Mucosa of descending colon (tissue), 3 donors: Measurements from ENCODE around the gene HEMGN. TPM values are rescaled to one million over a fixed set of nuclear protein-coding genes. Genes with fewer than 3 reads are reported as not detected.
"Not testable (repeated sequence)": the region's sequence is repeated elsewhere in the genome, so short reads cannot be mapped to it uniquely, and the experiment has no call there.

Experiments
- ATAC-seq: fragments of 200-7000 bp; cut with Tn5 transposase; one replicate; pipeline ENCODE4 v1.9.1; 2020; ENCODE audit warnings: mild to moderate bottlenecking, moderate library complexity
- DNase-seq, 3 donors: peaks; one replicate each; pipeline ENCODE4 v3.0.0-alpha.2; 2020
- H3K36me3 ChIP-seq: fragments of 200-600 bp; one replicate; pipeline ENCODE4 v1.8.0; 2021; ENCODE audit warnings: low read depth, mild to moderate bottlenecking
- H3K4me1 ChIP-seq: fragments of 200-600 bp; one replicate; pipeline ENCODE4 v1.8.0; 2021; ENCODE audit warnings: low read depth, mild to moderate bottlenecking
- H3K4me3 ChIP-seq: fragments of 200-600 bp; one replicate; pipeline ENCODE4 v1.8.0; 2021; ENCODE audit warnings: mild to moderate bottlenecking
- H3K9me3 ChIP-seq: fragments of 200-600 bp; one replicate; pipeline ENCODE4 v1.8.0; 2021; ENCODE audit warnings: mild to moderate bottlenecking
- intact Hi-C, 2 donors: fragments of 100-400 bp; cut with DNase I in 1 of 2; cut with micrococcal nuclease in 1 of 2; formaldehyde crosslinking; loops; one replicate each; pipeline versions ENCODE4 v1.11.0 to v1.11.1; 2022; cut with DNase I, micrococcal nuclease
- total RNA-seq, 3 donors: library from RNA; stranded (reverse); fragmentation: NEBNext Ultra II Directional in 2 of 3; extraction: Animal tissue kit (Norgen Biotek cat#: 25700) in 2 of 3; gene quantifications; one replicate each; pipeline versions ENCODE4 v1.2.1 to v1.2.4, GENCODE V29; 2021 to 2023
- TF ChIP-seq, protein P1 (sequence below): fragments of 200-600 bp; IDR thresholded peaks from one replicate; pipeline ENCODE4 v1.8.0; 2022; ENCODE audit warnings: antibody characterized with exemption, mild to moderate bottlenecking
- donor health status: DM: no; HTN: no; CAD: no; lungs with moderate emphysema.
- donor health status: DM: no; HTN: no; CAD: no.
- donor health status: DM: no; HTN: yes; CAD: no.

Gene HEMGN
- total RNA-seq, 3 donors from 2014 or later, result not detected

DNA sequence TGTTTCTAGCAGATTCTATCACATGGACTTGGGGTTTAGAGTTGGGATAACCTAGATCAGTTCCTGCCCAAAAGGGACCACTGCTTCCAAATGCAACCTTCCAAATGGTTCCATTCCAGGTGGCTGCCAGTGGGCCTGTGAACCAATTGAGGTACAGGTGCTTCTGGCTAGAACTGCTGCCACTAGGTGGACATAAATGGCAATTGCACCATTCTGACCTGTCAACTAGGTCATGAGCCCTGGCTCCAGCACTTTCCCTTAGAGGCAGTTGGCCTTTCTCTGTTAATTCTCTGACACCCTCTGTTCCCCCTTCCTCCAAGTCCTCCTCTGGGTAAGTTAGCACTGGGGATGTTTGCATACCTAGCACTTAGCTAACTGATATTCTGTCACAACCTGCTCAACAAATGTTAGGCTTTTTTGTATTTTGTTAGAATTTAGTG, 16.6 kb upstream of the HEMGN start:
- intact Hi-C loops, result no loop called here
- no peaks in the 10 kb centered on the region for H3K4me1 ChIP-seq
- ATAC-seq, result peak; percentile 84
- H3K36me3 ChIP-seq, result no peaks in the 10 kb centered on the region
- TF ChIP-seq, protein P1, sequence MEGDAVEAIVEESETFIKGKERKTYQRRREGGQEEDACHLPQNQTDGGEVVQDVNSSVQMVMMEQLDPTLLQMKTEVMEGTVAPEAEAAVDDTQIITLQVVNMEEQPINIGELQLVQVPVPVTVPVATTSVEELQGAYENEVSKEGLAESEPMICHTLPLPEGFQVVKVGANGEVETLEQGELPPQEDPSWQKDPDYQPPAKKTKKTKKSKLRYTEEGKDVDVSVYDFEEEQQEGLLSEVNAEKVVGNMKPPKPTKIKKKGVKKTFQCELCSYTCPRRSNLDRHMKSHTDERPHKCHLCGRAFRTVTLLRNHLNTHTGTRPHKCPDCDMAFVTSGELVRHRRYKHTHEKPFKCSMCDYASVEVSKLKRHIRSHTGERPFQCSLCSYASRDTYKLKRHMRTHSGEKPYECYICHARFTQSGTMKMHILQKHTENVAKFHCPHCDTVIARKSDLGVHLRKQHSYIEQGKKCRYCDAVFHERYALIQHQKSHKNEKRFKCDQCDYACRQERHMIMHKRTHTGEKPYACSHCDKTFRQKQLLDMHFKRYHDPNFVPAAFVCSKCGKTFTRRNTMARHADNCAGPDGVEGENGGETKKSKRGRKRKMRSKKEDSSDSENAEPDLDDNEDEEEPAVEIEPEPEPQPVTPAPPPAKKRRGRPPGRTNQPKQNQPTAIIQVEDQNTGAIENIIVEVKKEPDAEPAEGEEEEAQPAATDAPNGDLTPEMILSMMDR, result peak; percentile 54
- peak in 1 of 3 donors; percentile 68 for DNase-seq
- H3K9me3 ChIP-seq, result peaks cover 6% of the 10 kb centered on the region
- H3K4me3 ChIP-seq, result no peak overlapping the region

DNA sequence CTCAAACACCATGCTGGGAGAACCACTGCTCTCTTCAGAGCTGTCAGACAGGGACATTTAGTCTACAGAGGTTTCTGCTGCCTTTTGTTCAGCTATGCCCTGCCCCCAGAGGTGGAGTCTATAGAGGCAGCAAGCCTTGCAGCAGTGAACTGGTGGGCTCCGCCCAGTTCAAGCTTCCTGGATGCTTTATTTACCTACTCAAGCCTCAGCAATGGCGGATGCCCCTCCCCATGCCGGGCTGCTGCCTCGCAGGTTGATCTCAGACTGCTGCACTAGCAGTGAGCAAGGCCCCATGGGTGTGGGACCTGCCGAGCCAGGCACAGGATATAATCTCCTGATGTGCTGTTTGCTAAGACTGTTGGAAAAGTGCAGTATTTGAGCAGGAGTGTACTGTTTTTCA, 12.9 kb upstream of the HEMGN start:
- H3K9me3 ChIP-seq, H3K4me3 ChIP-seq, H3K4me1 ChIP-seq, H3K36me3 ChIP-seq, intact Hi-C loops: not testable (repeated sequence)
- ATAC-seq (peak; percentile 22), DNase-seq (peak in 2 of 3 donors; percentile 11 to 55)

DNA sequence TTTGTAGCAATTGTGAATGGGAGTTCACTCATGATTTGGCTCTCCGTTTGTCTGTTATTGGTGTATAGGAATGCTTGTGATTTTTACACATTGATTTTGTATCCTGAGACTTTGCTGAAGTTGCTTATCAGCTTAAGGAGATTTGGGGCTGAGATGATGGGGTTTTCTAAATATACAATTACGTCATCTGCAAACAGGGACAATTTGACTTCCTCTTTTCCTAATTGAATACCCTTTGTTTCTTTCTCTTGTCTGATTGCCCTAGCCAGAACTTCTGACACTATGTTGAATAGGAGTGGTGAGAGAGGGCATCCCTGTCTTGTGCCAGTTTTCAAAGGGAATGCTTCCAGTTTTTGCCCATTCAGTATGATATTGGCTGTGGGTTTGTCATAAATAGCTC, 9.1 kb upstream of the HEMGN start:
- H3K4me3 ChIP-seq, H3K36me3 ChIP-seq, H3K4me1 ChIP-seq, DNase-seq, ATAC-seq, intact Hi-C loops, H3K9me3 ChIP-seq: not testable (repeated sequence)

DNA sequence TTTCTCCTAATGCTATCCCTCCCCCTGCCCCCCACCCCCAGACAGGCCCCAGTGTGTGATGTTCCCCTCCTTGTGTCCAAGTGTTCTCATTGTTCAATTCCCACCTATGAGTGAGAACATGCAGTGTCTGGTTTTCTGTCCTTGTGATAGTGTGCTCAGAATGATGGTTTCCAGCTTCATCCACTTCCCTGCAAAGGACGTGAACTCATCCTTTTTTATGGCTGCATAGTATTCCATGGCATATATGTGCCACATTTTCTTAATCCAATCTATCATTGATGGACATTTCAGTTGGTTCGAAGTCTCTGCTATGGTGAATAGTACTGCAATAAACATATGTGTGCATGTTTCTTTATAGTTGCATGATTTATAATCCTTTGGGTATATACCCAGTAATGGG, 7.5 kb upstream of the HEMGN start:
- DNase-seq, H3K9me3 ChIP-seq, intact Hi-C loops, H3K36me3 ChIP-seq, H3K4me1 ChIP-seq, H3K4me3 ChIP-seq, ATAC-seq: not testable (repeated sequence)

DNA sequence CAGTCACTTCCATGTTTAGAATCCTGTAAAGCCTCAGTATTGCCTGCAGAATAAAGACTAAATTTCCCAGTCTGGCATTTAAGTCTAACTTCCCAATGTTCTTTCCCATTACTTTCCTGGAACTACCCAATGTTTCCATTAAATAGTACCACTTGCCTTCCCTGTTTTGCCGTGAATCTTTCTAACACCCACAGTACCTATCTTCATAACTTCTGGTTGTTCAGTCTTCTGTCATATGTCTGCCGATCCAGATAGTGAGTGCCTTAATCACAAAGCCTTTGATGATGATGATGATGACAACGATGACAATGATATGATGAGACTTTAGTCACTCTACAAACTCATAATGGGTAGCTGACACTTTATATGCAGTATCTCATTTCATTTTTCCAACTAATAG, 6.6 kb upstream of the HEMGN start:
- ATAC-seq (no peak), DNase-seq (no peak)
- no peak overlapping the region for H3K4me3 ChIP-seq
- H3K9me3 ChIP-seq, result no peaks in the 10 kb centered on the region
- TF ChIP-seq, protein P1, result no peak
- intact Hi-C loops, result no loop called here
- no peaks in the 10 kb centered on the region for H3K4me1 ChIP-seq
- H3K36me3 ChIP-seq, result no peaks in the 10 kb centered on the region

DNA sequence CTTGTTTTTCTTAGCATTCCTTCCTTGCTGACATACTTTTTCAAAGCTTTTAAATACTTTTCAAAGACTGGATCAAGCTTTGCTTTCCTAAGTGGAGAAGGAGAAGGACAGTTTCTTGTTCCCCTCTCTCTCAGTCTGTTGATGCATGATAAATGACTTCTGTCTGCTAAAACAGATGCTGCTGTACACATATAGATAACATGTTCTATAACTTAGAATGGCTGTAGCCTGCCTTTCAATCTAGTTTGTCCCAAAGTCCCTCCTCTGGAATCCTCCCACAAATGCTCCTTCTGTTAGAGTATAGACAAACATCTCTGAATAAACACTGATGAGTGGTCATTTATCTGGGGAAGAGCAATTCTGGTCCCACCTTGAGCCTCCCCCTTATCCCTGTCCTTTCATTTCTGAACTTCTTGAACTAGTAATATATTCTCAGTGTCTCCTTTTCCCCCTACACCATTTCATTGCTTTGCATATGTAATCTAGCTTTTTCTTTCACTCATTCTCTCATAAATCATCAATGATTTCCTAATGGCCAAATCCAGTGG, 5.4 kb upstream of the HEMGN start:
- Histone ChIP-seq H3K4me1 (no peaks in the 10 kb centered on the region), H3K4me3 (no peak overlapping the region), H3K9me3 (no peaks in the 10 kb centered on the region), H3K36me3 (no peaks in the 10 kb centered on the region)
- no peak for DNase-seq
- intact Hi-C loops, result no loop called here
- TF ChIP-seq, protein P1, result no peak
- no peak for ATAC-seq

DNA sequence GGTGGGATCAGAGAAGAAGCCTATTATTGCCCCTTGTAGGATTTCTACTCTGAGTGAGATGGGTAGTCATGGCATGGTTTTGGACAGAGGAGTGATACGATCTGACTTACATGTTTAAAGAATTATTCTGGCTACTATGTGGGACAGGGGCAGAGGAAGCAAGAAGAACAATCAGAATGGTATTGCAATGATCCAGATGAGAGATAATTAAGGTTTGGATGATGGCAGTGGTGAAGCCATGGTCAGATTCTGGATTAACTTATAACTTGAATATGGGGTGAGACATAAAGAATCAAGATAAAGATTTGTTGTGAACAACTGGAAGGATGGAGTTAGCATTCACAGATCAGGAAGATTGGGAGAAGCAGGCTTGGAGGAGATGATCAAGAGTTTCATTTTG, 3.4 kb upstream of the HEMGN start:
- DNase-seq, result no peak
- intact Hi-C loops, result no loop called here
- Histone ChIP-seq H3K9me3 (no peaks in the 10 kb centered on the region), H3K4me1 (no peaks in the 10 kb centered on the region), H3K4me3 (no peak overlapping the region), H3K36me3 (no peaks in the 10 kb centered on the region)
- TF ChIP-seq, protein P1, result no peak
- ATAC-seq, result no peak
